Astrocyte (in vitro differentiated cells and primary cell): ENCODE results near the gene CROCC2. TPM values are rescaled to one million over a fixed set of nuclear protein-coding genes. Genes with fewer than 3 reads are reported as not detected.

ENCODE experiments used
- DNase-seq: peaks from one replicate; pipeline ENCODE4 v3.0.0-alpha.2; 2010; ENCODE audit warnings: low read depth
- FAIRE-seq: peaks from 2 replicates; lab custom pipeline; 2011; peaks lifted over from hg19 to GRCh38; lab: Jason Lieb, UNC
- H2AFZ ChIP-seq: 2 replicates; pipeline ENCODE4 v1.6.0; 2012; ENCODE audit warnings: low read depth, low read length, inconsistent platforms
- H3K27ac ChIP-seq: 2 replicates; pipeline ENCODE4 v1.5.1; 2011; ENCODE audit warnings: low read depth, low read length, inconsistent platforms
- H3K27me3 ChIP-seq: 2 replicates; pipeline ENCODE4 v1.6.0; 2011; ENCODE audit warnings: low read length, inconsistent platforms; ENCODE audit not compliant: insufficient read depth
- H3K36me3 ChIP-seq: 2 replicates; pipeline ENCODE4 v1.5.1; 2011; ENCODE audit warnings: low read length, inconsistent platforms; ENCODE audit not compliant: insufficient read depth
- H3K4me1 ChIP-seq: 2 replicates; pipeline ENCODE4 v1.5.1; 2011; ENCODE audit warnings: low read length, inconsistent platforms; ENCODE audit not compliant: insufficient read depth
- H3K4me2 ChIP-seq: 2 replicates; pipeline ENCODE4 v1.6.0; 2012; ENCODE audit warnings: low read length, inconsistent platforms
- H3K4me3 ChIP-seq: 2 replicates; pipeline ENCODE4 v1.5.1; 2011; ENCODE audit warnings: low read depth, mild to moderate bottlenecking, low read length, inconsistent platforms; ENCODE audit not compliant: insufficient read depth
- H3K79me2 ChIP-seq: 2 replicates; pipeline ENCODE4 v1.6.0; 2012; ENCODE audit warnings: mild to moderate bottlenecking, low read length, inconsistent platforms; ENCODE audit not compliant: insufficient read depth
- H3K9ac ChIP-seq: 2 replicates; pipeline ENCODE4 v1.6.0; 2012; ENCODE audit warnings: mild to moderate bottlenecking, low read length, inconsistent platforms
- H3K9me3 ChIP-seq: 2 replicates; pipeline ENCODE4 v1.5.1; 2012; ENCODE audit warnings: low read depth, mild to moderate bottlenecking, low read length, inconsistent platforms; ENCODE audit not compliant: insufficient read depth
- H4K20me1 ChIP-seq: 2 replicates; pipeline ENCODE4 v1.6.0; 2012; ENCODE audit warnings: low read length, inconsistent platforms; ENCODE audit not compliant: insufficient read depth
- H3K27ac Mint-ChIP-seq: one replicate; pipeline ENCODE4 v1.8.0; 2021; ENCODE audit warnings: mild to moderate bottlenecking, mixed read lengths; ENCODE audit not compliant: unreplicated experiment
- H3K27me3 Mint-ChIP-seq: one replicate; pipeline ENCODE4 v1.8.0; 2021; ENCODE audit warnings: low read depth, mixed read lengths; ENCODE audit not compliant: unreplicated experiment
- H3K36me3 Mint-ChIP-seq: one replicate; pipeline ENCODE4 v1.8.0; 2021; ENCODE audit warnings: low read depth, mixed read lengths; ENCODE audit not compliant: unreplicated experiment
- H3K4me1 Mint-ChIP-seq: one replicate; pipeline ENCODE4 v1.8.0; 2021; ENCODE audit warnings: low read depth, mixed read lengths; ENCODE audit not compliant: unreplicated experiment
- H3K4me3 Mint-ChIP-seq: one replicate; pipeline ENCODE4 v1.8.0; 2021; ENCODE audit warnings: mild to moderate bottlenecking, moderate library complexity, mixed read lengths; ENCODE audit not compliant: unreplicated experiment
- H3K9me3 Mint-ChIP-seq: one replicate; pipeline ENCODE4 v1.8.0; 2021; ENCODE audit warnings: mild to moderate bottlenecking, mixed read lengths; ENCODE audit not compliant: unreplicated experiment
- CTCF ChIP-seq: IDR thresholded peaks from 2 replicates; pipeline ENCODE4 v1.5.1; 2011; ENCODE audit warnings: low read depth, mild to moderate bottlenecking, inconsistent platforms, low read length, moderate library complexity; ENCODE audit not compliant: insufficient read depth
- EZH2 ChIP-seq: IDR thresholded peaks from 2 replicates; pipeline ENCODE4 v1.6.1; 2012; ENCODE audit warnings: mild to moderate bottlenecking, low read length, inconsistent platforms; ENCODE audit not compliant: insufficient read depth
- total RNA-seq: library from RNA; stranded (reverse); gene quantifications from 2 replicates; pipeline ENCODE4 v1.2.1, GENCODE V29; 2021

The CROCC2 gene
- total RNA-seq, 1 donor from 2014 or later, result not detected

- Histone ChIP-seq H3K9ac (no peak overlapping the region), H3K4me3 (no peak overlapping the region), H2AFZ (no peak overlapping the region), H3K36me3 (no peaks in the 10 kb centered on the region), H3K4me1 (no peaks in the 10 kb centered on the region), H3K9me3 (no peaks in the 10 kb centered on the region), H3K27me3 (peaks cover 7% of the 10 kb centered on the region), H3K4me2 (no peak overlapping the region), H4K20me1 (no peaks in the 10 kb centered on the region), H3K79me2 (no peaks in the 10 kb centered on the region), H3K27ac (no peak overlapping the region)
- FAIRE-seq (no peak), DNase-seq (no peak)
- no peak for TF ChIP-seq EZH2
- no peak for TF ChIP-seq CTCF
- Mint-ChIP-seq H3K27ac (no peak overlapping the region), H3K4me3 (no peak overlapping the region), H3K4me1 (no peaks in the 10 kb centered on the region), H3K36me3 (no peaks in the 10 kb centered on the region), H3K9me3 (peaks cover 4% of the 10 kb centered on the region), H3K27me3 (peaks cover 33% of the 10 kb centered on the region)
These were observed 22.6 kb downstream of the CROCC2 start for GRCh38 chr2:240928476-240929363.

GRCh38 chr2:240929364-240930095 lies 23.4 kb downstream of the CROCC2 start:
- H3K4me3 Mint-ChIP-seq, result no peak overlapping the region
- Histone ChIP-seq H3K9ac (no peak overlapping the region), H3K4me3 (no peak overlapping the region), H3K27me3 (peaks cover 7% of the 10 kb centered on the region), H4K20me1 (no peaks in the 10 kb centered on the region), H3K4me2 (no peak overlapping the region), H3K36me3 (no peaks in the 10 kb centered on the region), H3K4me1 (no peaks in the 10 kb centered on the region), H3K79me2 (no peaks in the 10 kb centered on the region), H3K9me3 (no peaks in the 10 kb centered on the region), H3K27ac (no peak overlapping the region), H2AFZ (no peak overlapping the region)
- H3K27ac Mint-ChIP-seq, result no peak overlapping the region
- peaks cover 35% of the 10 kb centered on the region for H3K27me3 Mint-ChIP-seq
- H3K36me3 Mint-ChIP-seq, result no peaks in the 10 kb centered on the region
- H3K4me1 Mint-ChIP-seq, result no peaks in the 10 kb centered on the region
- H3K9me3 Mint-ChIP-seq, result peaks cover 4% of the 10 kb centered on the region
- FAIRE-seq, result no peak
- no peak for DNase-seq
- TF ChIP-seq CTCF, result no peak
- TF ChIP-seq EZH2, result no peak
